ENCODE data around the gene TRIM17.

Gene TRIM17

GRCh38 chr1:228415853-228416216 lies 826 bp downstream of the TRIM17 start:
- DNase-seq, result no peak

- no peak for DNase-seq
These were observed 1.4 kb downstream of the TRIM17 start for GRCh38 chr1:228415221-228415620.

- DNase-seq, result no peak
These were observed 2.0 kb downstream of the TRIM17 start for GRCh38 chr1:228414511-228415211.

GRCh38 chr1:228413241-228414010 lies 3.2 kb downstream of the TRIM17 start:
- DNase-seq, result no peak

- DNase-seq, result no peak
These were observed 4.9 kb downstream of the TRIM17 start for GRCh38 chr1:228411548-228412430.

- no peak for DNase-seq
These were observed 5.5 kb downstream of the TRIM17 start for GRCh38 chr1:228411121-228411520.

GRCh38 chr1:228410671-228411070 lies 6.0 kb downstream of the TRIM17 start:
- no peak for DNase-seq

- no peak for DNase-seq
These were observed 6.6 kb downstream of the TRIM17 start for GRCh38 chr1:228410015-228410414.

GRCh38 chr1:228408869-228409805 lies 7.5 kb downstream of the TRIM17 start:
- DNase-seq, result no peak

- no peak for DNase-seq
These were observed 8.4 kb downstream of the TRIM17 start for GRCh38 chr1:228408041-228408868.

- no peak for DNase-seq
These were observed 9.3 kb downstream of the TRIM17 start for GRCh38 chr1:228407106-228408040.

- DNase-seq, result no peak
These were observed 10.8 kb downstream of the TRIM17 start for GRCh38 chr1:228405979-228406228.

- no peak for DNase-seq
These were observed 11.3 kb downstream of the TRIM17 start for GRCh38 chr1:228405200-228405978.

GRCh38 chr1:228404107-228404720 lies 12.4 kb downstream of the TRIM17 start:
- no peak for DNase-seq

- no peak for DNase-seq
These were observed 13.4 kb downstream of the TRIM17 start for GRCh38 chr1:228403231-228403631.

GRCh38 chr1:228402641-228403025 lies 14.0 kb downstream of the TRIM17 start:
- no peak for DNase-seq

- DNase-seq, result no peak
These were observed 14.7 kb downstream of the TRIM17 start for GRCh38 chr1:228401782-228402640.
